ENCODE data around the gene LYSMD3. TPM values are rescaled to one million over a fixed set of nuclear protein-coding genes. Genes with fewer than 3 reads are reported as not detected.

Gene LYSMD3
- total RNA-seq, 4 donors from 2014 or later, result 6.4 to 13.7 (median 8.4) TPM

- DNase-seq (ENCODE audit: low spot score in 2 of 2), result no peak
- peaks cover 11% of the 10 kb centered on the region for H3K27me3 ChIP-seq
- no peaks in the 10 kb centered on the region for H3K9me3 ChIP-seq
- H3K4me1 ChIP-seq, result peaks cover 13% of the 10 kb centered on the region
- no peak overlapping the region for H3K27ac ChIP-seq
- H3K36me3 ChIP-seq, result no peaks in the 10 kb centered on the region
- 80% methylated on average over 3 of the region's 3 CpGs for WGBS
- no peak overlapping the region for H3K4me3 ChIP-seq
- TF ChIP-seq POLR2AphosphoS5 (IDR thresholded peaks at IDR 0.05), result no peak
- TF ChIP-seq CTCF (IDR thresholded peaks at IDR 0.05), result no peak
- no peak for TF ChIP-seq EP300 (IDR thresholded peaks at IDR 0.05)
- TF ChIP-seq POLR2A (IDR thresholded peaks at IDR 0.05), result no peak
Measured at GRCh38 chr5:90534922-90535321, 5.5 kb upstream of the LYSMD3 start.

DNA sequence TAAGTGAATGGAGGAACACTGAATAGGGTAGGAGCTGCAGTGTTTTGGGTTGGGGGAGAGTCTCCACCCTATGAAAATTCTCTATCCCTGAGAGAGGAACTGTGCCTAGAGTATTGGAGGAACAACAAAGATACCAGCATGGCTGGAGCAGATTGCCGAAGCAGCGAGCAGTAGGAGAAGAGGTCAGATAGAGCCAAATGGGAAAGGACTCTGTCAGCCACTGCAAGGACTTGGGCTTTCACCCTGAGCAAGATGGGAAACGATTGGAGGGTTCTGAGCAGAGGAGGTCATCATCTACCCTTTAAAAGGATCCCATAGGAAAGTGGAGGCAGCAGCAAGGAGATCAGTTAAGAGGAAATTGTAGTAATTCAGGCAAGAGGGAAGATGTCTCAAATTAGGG, 4.4 kb upstream of the LYSMD3 start:
- Histone ChIP-seq H3K4me3 (no peak overlapping the region), H3K9me3 (no peaks in the 10 kb centered on the region), H3K27ac (no peak overlapping the region), H3K4me1 (peaks cover 13% of the 10 kb centered on the region), H3K27me3 (peaks cover 11% of the 10 kb centered on the region), H3K36me3 (no peaks in the 10 kb centered on the region)
- 85% methylated on average over 3 of the region's 3 CpGs for WGBS
- DNase-seq (ENCODE audit: low spot score in 2 of 2), result no peak
- TF ChIP-seq POLR2A (IDR thresholded peaks at IDR 0.05) (no peak), CTCF (IDR thresholded peaks at IDR 0.05) (no peak), POLR2AphosphoS5 (IDR thresholded peaks at IDR 0.05) (no peak), EP300 (IDR thresholded peaks at IDR 0.05) (no peak)

- no peaks in the 10 kb centered on the region for H3K36me3 ChIP-seq
- no peak for DNase-seq (ENCODE audit: low spot score in 2 of 2)
- no peak for TF ChIP-seq EP300 (IDR thresholded peaks at IDR 0.05)
- no peak for TF ChIP-seq POLR2AphosphoS5 (IDR thresholded peaks at IDR 0.05)
- peaks cover 38% of the 10 kb centered on the region for H3K4me1 ChIP-seq
- peaks cover 11% of the 10 kb centered on the region for H3K27me3 ChIP-seq
- H3K9me3 ChIP-seq, result no peaks in the 10 kb centered on the region
- 47% methylated on average over 9 of the region's 9 CpGs for WGBS
- H3K27ac ChIP-seq, result no peak overlapping the region
- no peak overlapping the region for H3K4me3 ChIP-seq
Measured at GRCh38 chr5:90530736-90531487, 1.5 kb upstream of the LYSMD3 start.

GRCh38 chr5:90529939-90530677, 724 bp upstream of the LYSMD3 start:
- Histone ChIP-seq H3K4me3 (peak overlapping the region; percentile 75), H3K27me3 (peaks cover 7% of the 10 kb centered on the region), H3K4me1 (peaks cover 38% of the 10 kb centered on the region), H3K27ac (peak overlapping the region; percentile 88), H3K36me3 (no peaks in the 10 kb centered on the region), H3K9me3 (no peaks in the 10 kb centered on the region)
- 4% methylated on average over 13 of the region's 13 CpGs for WGBS
- TF ChIP-seq POLR2AphosphoS5 (IDR thresholded peaks at IDR 0.05) (no peak), CTCF (IDR thresholded peaks at IDR 0.05) (peak; percentile 19 to 57)
- peak in 1 of 2 donors; percentile 71 for DNase-seq (ENCODE audit: low spot score in 2 of 2)

- no peak for TF ChIP-seq EP300 (IDR thresholded peaks at IDR 0.05)
- TF ChIP-seq CTCF (IDR thresholded peaks at IDR 0.05), result no peak
- TF ChIP-seq POLR2AphosphoS5 (IDR thresholded peaks at IDR 0.05), result no peak
- TF ChIP-seq POLR2A (IDR thresholded peaks at IDR 0.05), result no peak
- Histone ChIP-seq H3K27ac (peak overlapping the region; percentile 88), H3K4me3 (peak overlapping the region; percentile 75), H3K27me3 (peaks cover 7% of the 10 kb centered on the region), H3K9me3 (no peaks in the 10 kb centered on the region), H3K4me1 (peaks cover 38% of the 10 kb centered on the region), H3K36me3 (peaks cover 12% of the 10 kb centered on the region)
- WGBS, result 2% methylated on average over 18 of the region's 18 CpGs
- no peak for DNase-seq (ENCODE audit: low spot score in 2 of 2)
Measured at GRCh38 chr5:90528601-90529193, 687 bp downstream of the LYSMD3 start.
